Activated naive CD4-positive, alpha-beta T cell treated with anti-CD3 and anti-CD28 coated beads, Interleukin-2, amount 50 U/mL, for 72 hours (primary cell): Measurements from ENCODE around the gene EHBP1. TPM values are rescaled to one million over a fixed set of nuclear protein-coding genes. Genes with fewer than 3 reads are reported as not detected.

Experiments
- ATAC-seq, 2 donors: fragments of 150-1000 bp; cut with Tn5 transposase; 2 replicates each; pipeline ENCODE4 v1.10.0; 2021; ENCODE audit warnings: mild to moderate bottlenecking in 2 of 2, moderate library complexity in 2 of 2
- DNase-seq, 2 donors: peaks; one replicate each; pipeline ENCODE4 v3.0.0; 2021 to 2022; ENCODE audit warnings: low spot score in 2 of 2
- H3K27ac Mint-ChIP-seq, 2 donors: one replicate each; pipeline ENCODE4 v1.8.0; 2022; ENCODE audit warnings: mild to moderate bottlenecking in 2 of 2, mixed read lengths in 2 of 2
- H3K36me3 Mint-ChIP-seq, 2 donors: one replicate each; pipeline ENCODE4 v1.8.0; 2022; ENCODE audit warnings: mixed read lengths in 2 of 2
- H3K9me3 Mint-ChIP-seq, 2 donors: one replicate each; pipeline ENCODE4 v1.8.0; 2022; ENCODE audit warnings: mixed read lengths in 2 of 2
- total RNA-seq, 2 donors: library from RNA; stranded (reverse); gene quantifications; one replicate each; pipeline ENCODE4 v1.2.3, GENCODE V29; 2022

Gene EHBP1
- total RNA-seq, 2 donors from 2014 or later = 22.0 to 39.7 TPM

DNA sequence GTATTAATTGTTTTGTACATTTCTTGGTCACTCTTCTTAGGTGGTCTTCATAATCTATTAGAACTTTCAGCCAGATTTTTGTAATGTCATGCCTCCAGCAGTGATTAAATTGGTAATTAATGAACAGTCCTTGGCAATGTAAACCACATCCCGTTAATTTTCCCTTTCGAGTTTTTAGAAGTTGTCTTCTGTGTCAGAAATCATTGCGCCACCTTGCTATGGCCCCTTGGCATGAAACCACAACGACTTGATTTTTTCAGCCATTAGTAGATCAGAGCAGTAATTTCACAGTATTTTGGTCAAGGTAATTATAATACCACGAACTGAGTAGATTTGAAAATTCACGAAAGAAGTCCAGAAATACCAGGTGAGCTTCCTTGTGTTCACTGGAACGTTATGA is 259.2 kb downstream of the EHBP1 start:
- H3K27ac Mint-ChIP-seq = no peak overlapping the region
- H3K9me3 Mint-ChIP-seq = no peaks in the 10 kb centered on the region
- no peaks in the 10 kb centered on the region for H3K36me3 Mint-ChIP-seq
- ATAC-seq = no peak
- no peak for DNase-seq

DNA sequence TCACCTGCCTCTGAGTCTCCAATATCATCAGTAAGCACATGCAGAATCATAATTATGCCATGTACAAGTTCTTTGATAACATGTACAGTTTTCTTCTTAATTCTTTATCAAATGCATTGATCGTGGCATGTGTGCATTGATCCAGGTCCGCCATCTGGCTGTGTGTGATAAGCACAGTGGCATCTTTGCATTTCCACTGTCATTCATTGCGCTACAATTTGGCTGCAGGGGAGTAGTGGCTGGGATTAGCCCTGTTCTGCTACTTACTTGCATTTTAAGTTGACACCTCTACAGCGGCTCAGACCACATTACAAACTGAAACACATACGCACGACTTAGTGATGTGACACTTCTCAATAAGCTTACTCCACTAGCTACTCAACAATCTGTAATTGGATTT is 261.5 kb downstream of the EHBP1 start:
- ATAC-seq = no peak
- DNase-seq = no peak
- Mint-ChIP-seq H3K27ac (no peak overlapping the region), H3K9me3 (no peaks in the 10 kb centered on the region), H3K36me3 (no peaks in the 10 kb centered on the region)

DNA sequence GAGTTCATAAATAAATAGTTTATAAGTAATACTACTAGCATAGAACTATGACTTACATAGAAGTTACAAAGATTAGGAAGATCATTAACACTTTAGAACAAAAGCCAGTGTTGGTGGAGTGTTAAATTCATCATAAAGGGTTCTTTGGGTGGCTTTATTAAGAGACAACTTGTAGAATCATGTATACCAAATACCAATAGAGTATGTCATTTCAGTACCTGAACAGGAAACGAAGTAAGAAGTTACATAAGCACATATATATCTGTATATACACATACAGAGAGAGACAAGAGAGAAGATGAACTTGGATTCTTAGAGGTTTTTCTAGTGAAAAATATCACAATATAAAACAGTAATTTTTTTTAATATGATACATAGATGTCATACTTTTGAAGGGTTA is 262.7 kb downstream of the EHBP1 start:
- DNase-seq (no peak), ATAC-seq (no peak)
- Mint-ChIP-seq H3K9me3 (no peaks in the 10 kb centered on the region), H3K27ac (no peak overlapping the region), H3K36me3 (peaks cover 0 to 4% of the 10 kb centered on the region in 2 donors)

DNA sequence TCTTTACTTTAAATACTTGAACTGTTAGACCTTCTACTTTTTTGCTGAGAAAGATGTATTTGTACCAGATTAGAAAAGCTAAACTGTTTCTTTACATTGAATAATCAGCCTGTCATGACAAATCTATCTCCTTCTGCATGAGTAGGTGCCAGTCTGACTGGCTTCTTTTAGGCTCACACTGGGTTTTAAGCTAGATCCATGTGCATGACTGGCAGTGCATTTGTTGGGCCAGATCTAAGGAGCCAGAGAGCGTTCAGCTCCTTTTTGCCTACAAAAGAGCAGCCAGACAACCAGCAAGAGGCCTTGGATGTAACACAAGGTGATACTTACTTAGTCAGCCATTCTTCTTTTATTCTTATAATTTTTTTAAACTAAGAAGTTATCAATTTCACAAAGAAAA is 263.2 kb downstream of the EHBP1 start:
- DNase-seq (no peak), ATAC-seq (no peak)
- Mint-ChIP-seq H3K36me3 (peaks cover 0 to 4% of the 10 kb centered on the region in 2 donors), H3K9me3 (no peaks in the 10 kb centered on the region), H3K27ac (no peak overlapping the region)

DNA sequence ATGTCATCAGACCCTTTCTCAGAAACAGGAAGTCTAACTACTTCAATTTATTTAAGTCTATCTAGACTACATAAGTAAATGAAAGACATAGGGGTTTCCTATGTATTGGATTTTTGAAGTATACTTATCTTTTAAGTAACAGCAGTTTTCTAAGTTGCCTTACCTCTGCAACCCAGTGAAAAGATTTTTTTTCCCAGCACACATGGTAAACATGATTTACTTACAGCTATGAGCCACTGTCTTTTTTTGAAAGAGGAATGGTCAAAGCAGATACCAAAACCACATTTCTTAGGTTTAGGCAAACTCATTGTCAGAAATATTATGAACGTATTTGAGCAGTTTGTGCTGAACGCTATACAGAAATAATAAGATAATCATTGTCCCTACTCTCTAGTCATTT is 266.4 kb downstream of the EHBP1 start:
- ATAC-seq (no peak), DNase-seq (no peak)
- Mint-ChIP-seq H3K9me3 (no peaks in the 10 kb centered on the region), H3K36me3 (peaks cover 0 to 4% of the 10 kb centered on the region in 2 donors), H3K27ac (no peak overlapping the region)

DNA sequence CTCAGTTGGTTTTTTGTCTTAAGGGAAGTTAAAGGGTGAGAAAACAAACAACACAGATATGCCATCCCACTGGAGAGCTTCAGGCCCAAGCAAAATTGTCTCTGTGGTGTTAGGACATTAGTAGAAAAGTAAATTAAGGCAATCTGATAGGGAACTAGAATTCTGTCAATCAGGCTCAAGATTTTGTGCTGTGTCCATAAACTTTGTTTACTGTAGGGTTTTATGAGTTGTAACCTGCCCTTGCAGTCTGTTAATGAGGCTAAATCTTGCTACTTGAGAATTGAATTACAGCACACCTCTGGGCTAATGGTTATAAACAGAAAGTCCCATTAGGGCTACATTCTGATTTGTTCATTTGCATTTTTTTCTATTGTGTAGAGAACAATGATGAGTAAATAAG is 267.1 kb downstream of the EHBP1 start:
- H3K36me3 Mint-ChIP-seq = peaks cover 0 to 4% of the 10 kb centered on the region in 2 donors
- no peak overlapping the region for H3K27ac Mint-ChIP-seq
- H3K9me3 Mint-ChIP-seq = no peaks in the 10 kb centered on the region

DNA sequence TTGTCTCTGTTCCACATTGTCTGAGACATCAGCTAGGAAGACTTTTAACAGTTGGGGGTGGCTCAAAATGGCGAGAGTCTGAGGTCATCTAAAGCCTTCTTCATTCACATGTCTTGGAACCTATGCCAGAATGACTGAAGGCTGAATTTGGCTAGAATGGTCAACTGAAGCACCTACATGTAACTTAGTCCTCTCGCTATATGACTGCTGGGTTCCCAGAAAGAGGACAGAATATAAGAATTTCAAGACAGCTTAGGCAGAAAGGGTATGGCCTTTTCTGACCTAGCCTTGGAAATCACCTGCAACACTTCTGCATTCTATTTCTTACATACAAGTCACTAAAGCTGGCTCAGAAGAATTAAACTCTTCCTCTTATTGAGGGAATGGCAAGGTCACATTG is 269.5 kb downstream of the EHBP1 start:
- Mint-ChIP-seq H3K27ac (no peak overlapping the region), H3K36me3 (peaks cover 0 to 4% of the 10 kb centered on the region in 2 donors), H3K9me3 (no peaks in the 10 kb centered on the region)
- no peak for ATAC-seq
- no peak for DNase-seq

More for the DNA sequence above, 267.1 kb downstream of the EHBP1 start:
- DNase-seq (no peak), ATAC-seq (no peak)

DNA sequence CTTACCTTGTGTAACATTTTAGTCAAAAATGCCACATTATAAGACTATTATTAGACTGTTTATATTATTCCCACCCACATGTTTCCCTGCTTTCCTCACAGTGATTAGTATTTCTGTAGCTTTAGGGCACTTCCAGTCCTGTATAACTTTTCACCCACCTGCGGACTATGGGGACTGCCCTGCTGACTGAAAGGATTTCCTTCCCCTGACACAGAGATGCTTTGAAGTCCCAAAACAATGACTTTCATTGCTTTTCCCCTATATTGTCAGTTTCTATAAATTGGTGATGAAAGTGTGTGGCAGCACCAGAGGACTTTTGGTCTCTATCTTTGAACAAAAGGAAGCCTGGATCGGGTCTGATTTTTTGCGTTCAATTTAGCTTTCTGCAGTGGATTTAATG is 286.1 kb downstream of the EHBP1 start:
- Mint-ChIP-seq H3K9me3 (no peaks in the 10 kb centered on the region), H3K36me3 (peaks cover 0 to under 1% of the 10 kb centered on the region in 2 donors), H3K27ac (no peak overlapping the region)
- no peak for ATAC-seq
- DNase-seq = no peak

DNA sequence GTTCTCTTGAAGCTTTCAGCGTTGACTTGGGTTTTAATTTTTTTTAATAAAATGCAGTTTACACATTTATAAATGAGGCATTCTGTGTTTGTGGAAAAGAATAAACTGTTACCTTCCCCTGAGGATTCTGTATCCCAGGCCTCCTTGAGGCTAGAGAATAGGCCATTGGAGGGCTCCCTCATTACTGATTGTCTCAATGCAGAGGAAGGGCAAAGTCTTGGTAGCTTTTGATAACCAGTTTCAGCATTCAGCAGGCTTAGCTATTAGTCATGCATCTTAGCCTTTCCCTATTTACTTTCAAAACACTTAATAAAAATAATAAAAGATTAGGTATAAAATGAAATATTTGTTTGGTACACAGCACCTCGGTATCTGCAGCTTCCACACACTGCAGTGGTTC is 287.0 kb downstream of the EHBP1 start:
- DNase-seq (no peak), ATAC-seq (no peak)
- Mint-ChIP-seq H3K9me3 (no peaks in the 10 kb centered on the region), H3K27ac (no peak overlapping the region), H3K36me3 (peaks cover 0 to 7% of the 10 kb centered on the region in 2 donors)

DNA sequence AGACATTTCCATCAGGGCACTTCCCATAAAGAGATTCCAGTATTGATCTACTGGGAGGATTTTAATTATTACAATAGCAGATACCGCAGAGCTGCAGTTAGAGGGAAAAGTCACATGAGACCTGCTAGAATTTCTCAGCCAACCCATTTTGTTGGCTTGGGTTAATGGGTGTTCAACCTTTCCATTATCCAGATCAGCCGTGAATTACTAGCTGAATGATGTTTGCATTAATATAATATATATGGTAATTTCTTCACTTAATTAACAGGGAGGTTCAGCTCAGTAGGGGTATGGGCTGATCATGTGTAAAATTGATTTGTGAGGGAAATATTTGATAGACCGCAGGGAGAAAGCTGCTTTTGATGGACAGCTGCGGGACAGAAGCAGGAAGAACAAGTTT is 288.7 kb downstream of the EHBP1 start:
- Mint-ChIP-seq H3K27ac (no peak overlapping the region), H3K36me3 (peaks cover 0 to 7% of the 10 kb centered on the region in 2 donors), H3K9me3 (no peaks in the 10 kb centered on the region)
- ATAC-seq (no peak), DNase-seq (no peak)

DNA sequence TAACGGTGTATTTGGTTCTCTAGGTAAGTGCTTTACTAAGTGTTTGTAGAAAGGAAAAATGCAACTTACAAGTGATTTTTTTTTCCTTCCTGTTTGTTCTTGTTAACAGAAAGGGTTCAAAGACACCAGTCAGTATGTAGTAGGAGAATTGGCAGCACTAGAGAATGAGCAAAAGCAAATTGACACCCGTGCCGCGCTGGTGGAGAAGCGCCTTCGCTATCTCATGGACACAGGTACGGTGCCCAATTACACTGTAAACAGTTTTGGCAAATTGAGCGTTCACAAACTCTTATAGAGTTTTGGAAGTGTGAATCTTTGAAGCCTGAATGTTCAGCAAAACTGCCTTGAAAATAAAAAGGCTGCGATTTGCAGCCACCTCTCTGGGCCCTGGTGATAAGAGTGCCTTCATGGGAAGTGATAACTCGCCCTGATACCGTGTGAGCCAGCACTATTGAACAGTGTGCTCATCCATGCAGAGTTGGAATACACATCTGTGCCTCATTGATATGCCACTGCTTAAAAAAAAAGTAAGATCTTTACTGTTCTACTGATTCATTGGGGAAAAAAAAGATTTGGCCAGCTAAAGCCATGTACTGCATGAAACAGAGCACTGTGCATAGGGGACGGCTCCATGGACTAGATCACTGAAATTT is 291.1 kb downstream of the EHBP1 start:
- peaks cover 0 to 7% of the 10 kb centered on the region in 2 donors for H3K36me3 Mint-ChIP-seq
- no peak overlapping the region for H3K27ac Mint-ChIP-seq
- ATAC-seq = no peak
- H3K9me3 Mint-ChIP-seq = no peaks in the 10 kb centered on the region
- no peak for DNase-seq

DNA sequence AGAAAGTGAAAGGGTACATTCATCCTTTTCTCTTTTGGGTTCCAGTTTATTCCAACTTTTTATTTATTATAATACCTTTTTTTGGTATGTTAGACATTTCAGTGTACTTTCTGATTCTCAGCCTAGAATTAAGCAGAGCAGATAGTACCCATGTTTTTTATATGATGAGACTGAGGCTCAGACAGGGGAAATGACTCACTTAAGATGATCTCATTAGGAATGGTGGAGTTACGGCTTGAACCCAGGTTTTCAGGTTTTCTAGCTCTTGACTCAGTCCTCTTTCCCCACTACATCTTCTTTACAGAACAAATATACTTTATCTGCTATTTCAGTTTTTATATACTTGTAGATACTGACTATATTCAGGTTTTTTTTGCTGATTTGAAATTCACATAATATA is 293.4 kb downstream of the EHBP1 start:
- H3K9me3 Mint-ChIP-seq = no peaks in the 10 kb centered on the region
- ATAC-seq (no peak), DNase-seq (no peak)
- H3K27ac Mint-ChIP-seq = no peak overlapping the region
- peaks cover 0 to 7% of the 10 kb centered on the region in 2 donors for H3K36me3 Mint-ChIP-seq

DNA sequence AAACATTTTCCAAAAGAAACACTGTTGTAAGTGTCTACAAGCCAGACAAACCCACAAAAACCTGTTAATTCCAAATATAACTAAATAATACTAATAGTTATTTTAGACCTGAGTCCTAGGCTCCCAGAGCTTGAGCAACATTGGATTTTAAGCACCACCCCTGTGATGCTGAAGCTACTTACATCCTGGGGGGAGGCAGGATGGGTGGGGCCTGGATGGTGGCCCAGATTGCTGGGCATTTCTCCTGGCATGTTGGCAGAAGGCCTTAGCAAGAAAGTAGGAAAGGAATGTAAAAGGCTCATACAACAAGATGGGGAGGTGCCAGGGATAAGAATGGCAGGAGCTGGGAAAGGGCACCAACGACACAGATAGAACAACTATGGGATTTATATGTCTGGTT is 294.4 kb downstream of the EHBP1 start:
- no peak overlapping the region for H3K27ac Mint-ChIP-seq
- no peaks in the 10 kb centered on the region for H3K9me3 Mint-ChIP-seq

DNA sequence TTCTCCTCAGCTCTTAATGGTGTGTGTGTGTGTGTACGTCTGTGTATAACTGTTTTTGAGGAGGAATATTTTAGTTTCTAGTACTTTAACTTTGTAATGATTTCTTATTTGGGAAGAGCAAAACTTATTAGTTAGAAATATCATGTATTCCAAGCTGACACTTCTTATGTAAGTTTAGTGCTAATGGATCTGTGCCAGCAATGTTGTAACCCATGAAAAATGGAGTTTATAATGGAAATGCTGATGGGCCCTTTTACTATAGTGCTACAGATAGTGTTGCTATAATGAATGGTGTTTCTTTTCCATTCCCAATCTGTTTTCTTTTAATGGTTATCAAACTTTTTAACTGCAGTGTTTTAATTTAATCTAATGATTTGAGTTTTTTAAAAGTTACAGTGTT is 295.3 kb downstream of the EHBP1 start:
- Mint-ChIP-seq H3K27ac (no peak overlapping the region), H3K36me3 (peaks cover 0 to 7% of the 10 kb centered on the region in 2 donors), H3K9me3 (no peaks in the 10 kb centered on the region)
- DNase-seq (no peak), ATAC-seq (no peak)

More for the DNA sequence above, 294.4 kb downstream of the EHBP1 start:
- ATAC-seq (no peak), DNase-seq (no peak)
- peaks cover 0 to 7% of the 10 kb centered on the region in 2 donors for H3K36me3 Mint-ChIP-seq

DNA sequence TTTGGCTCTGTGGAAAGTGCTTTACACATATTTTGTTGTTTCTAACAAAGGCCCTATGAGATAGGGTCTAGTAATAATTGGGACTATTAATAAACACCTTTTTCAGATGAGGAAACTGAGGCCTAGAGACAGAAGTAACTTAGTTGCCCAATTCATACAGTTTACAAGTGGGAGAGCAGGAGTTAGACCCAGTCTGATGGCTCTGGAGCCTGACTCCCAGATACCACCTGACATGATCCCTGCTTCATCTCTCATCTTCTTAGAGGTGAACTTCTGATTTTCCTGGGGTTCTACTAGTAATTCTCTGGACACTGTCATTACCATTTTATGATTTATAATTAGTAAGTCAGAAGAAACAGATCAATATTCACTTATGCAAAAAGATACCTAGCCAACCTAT is 296.1 kb downstream of the EHBP1 start:
- no peak for DNase-seq

DNA sequence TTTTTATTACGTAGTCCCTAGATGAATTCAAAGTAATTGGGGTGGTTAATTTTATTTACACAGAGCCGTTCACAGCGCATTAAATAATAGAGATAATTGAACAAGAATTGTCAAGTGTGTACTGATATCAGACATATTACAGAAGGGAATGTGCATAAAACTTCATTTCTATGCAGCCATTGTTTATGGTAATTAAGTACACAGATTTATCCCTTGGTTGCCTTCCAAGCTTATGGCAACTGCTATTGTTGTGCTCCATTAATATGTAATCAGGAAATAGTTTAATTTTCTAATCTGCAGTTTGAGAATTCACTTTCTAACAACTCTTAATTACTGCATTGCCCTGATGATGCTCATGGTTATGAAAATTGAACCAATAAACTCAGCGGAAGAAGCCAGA is 297.8 kb downstream of the EHBP1 start:
- H3K27ac Mint-ChIP-seq = no peak overlapping the region
- H3K9me3 Mint-ChIP-seq = no peaks in the 10 kb centered on the region
- ATAC-seq (no peak), DNase-seq (no peak)
- H3K36me3 Mint-ChIP-seq = no peaks in the 10 kb centered on the region

More for the DNA sequence above, 296.1 kb downstream of the EHBP1 start:
- Mint-ChIP-seq H3K27ac (no peak overlapping the region), H3K36me3 (peaks cover 0 to 6% of the 10 kb centered on the region in 2 donors), H3K9me3 (no peaks in the 10 kb centered on the region)
- ATAC-seq = no peak

DNA sequence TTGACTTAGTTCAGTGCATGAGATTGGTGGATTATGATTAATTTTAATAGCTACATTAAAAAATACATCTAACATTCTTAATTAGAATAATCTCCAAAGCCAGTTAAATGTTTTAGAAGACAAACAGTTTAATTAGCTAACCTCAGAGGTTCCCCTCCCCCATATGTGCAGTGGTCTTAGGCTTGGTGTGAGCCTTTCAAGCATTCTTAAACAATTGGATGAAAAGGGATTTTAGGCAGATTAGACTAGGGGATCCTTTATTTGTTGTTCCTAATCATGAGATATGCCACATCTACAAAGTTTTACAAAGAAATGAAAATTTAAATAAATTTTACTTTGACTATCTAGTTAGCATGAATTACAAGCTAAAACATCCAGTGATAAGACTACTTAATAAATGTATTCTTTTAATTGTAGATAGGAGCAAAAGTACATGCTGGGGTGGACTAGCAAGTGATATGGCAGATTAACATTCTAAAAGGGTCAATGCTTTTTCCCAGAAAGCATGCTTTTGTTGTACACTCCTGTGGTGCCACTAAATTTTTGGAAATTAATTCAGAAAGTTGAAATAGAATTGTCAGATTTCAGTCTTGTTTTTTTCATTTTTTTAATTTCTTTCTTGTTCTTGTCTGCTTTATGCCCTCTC is 302.4 kb downstream of the EHBP1 start:
- H3K27ac Mint-ChIP-seq = no peak overlapping the region
- no peaks in the 10 kb centered on the region for H3K9me3 Mint-ChIP-seq
- no peak for DNase-seq
- ATAC-seq = no peak
- peaks cover 0 to 5% of the 10 kb centered on the region in 2 donors for H3K36me3 Mint-ChIP-seq

DNA sequence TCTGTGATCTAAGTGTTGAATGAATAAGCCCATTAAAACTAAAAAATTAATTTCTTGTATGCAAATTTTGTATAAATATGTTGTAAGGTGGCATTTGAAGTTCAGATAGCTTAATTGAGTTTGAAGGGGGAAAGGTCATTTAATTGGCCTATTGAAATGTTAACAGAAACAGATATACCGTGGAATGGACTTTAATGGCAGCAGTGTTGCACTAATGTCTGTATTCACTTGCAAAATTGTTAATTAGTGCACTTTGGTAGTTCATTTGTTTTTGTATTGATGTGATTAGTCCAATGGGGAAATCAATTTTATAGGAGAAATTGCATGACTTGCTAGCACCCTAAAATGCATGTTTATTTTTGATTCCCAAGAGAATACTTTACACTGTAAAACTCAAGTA is 303.3 kb downstream of the EHBP1 start:
- ATAC-seq (no peak), DNase-seq (no peak)
- Mint-ChIP-seq H3K27ac (no peak overlapping the region), H3K36me3 (peaks cover 7 to 11% of the 10 kb centered on the region in 2 donors), H3K9me3 (no peaks in the 10 kb centered on the region)
